ENCODE measurements around the gene SMPD1.

SMPD1 gene

GRCh38 chr11:6415797-6416196 lies 25.5 kb downstream of the SMPD1 start:
- no peak for TF ChIP-seq CTCF (IDR thresholded peaks at IDR 0.05)
- H3K27ac ChIP-seq = no peak overlapping the region

- H3K27ac ChIP-seq = no peak overlapping the region
- TF ChIP-seq CTCF (IDR thresholded peaks at IDR 0.05) (no peak), ZFX (IDR thresholded peaks at IDR 0.05; ENCODE audit: borderline replicate concordance) (no peak)
Observed at GRCh38 chr11:6417907-6418556, 27.8 kb downstream of the SMPD1 start.

GRCh38 chr11:6418557-6419008 lies 28.3 kb downstream of the SMPD1 start:
- TF ChIP-seq ZFX (IDR thresholded peaks at IDR 0.05; ENCODE audit: borderline replicate concordance) (no peak), CTCF (IDR thresholded peaks at IDR 0.05) (no peak)
- no peak overlapping the region for H3K27ac ChIP-seq

GRCh38 chr11:6419009-6419631 lies 28.8 kb downstream of the SMPD1 start, which contains the start of gene APBB1:
TSS of gene APBB1 (minus strand) at chr11:6419094. CDS start at chr11:6411347, 7,747 bp downstream.
- peak within 1 kb of the TSS; percentile 48 for H3K27ac ChIP-seq
- TF ChIP-seq CTCF (IDR thresholded peaks at IDR 0.05) (peak; percentile 24), ZFX (IDR thresholded peaks at IDR 0.05; ENCODE audit: borderline replicate concordance) (no peak)

GRCh38 chr11:6420677-6421076 lies 30.4 kb downstream of the SMPD1 start:
- TF ChIP-seq CTCF (IDR thresholded peaks at IDR 0.05) = no peak
- no peak overlapping the region for H3K27ac ChIP-seq

- TF ChIP-seq CTCF (IDR thresholded peaks at IDR 0.05) (no peak), ZFX (IDR thresholded peaks at IDR 0.05; ENCODE audit: borderline replicate concordance) (no peak)
- no peak overlapping the region for H3K27ac ChIP-seq
Observed at GRCh38 chr11:6427516-6427915, 37.2 kb downstream of the SMPD1 start.

GRCh38 chr11:6431861-6432260 lies 41.6 kb downstream of the SMPD1 start:
- H3K27ac ChIP-seq = no peak overlapping the region
- TF ChIP-seq CTCF (IDR thresholded peaks at IDR 0.05) (no peak), ZFX (IDR thresholded peaks at IDR 0.05; ENCODE audit: borderline replicate concordance) (no peak)
